ENCODE measurements around the gene CCDC91.
"Not testable (repeated sequence)": the region's sequence is repeated elsewhere in the genome, so short reads cannot be mapped to it uniquely, and the experiment has no call there.

Gene CCDC91

GRCh38 chr12:28351414-28351813, 161.2 kb downstream of the CCDC91 start:
- DNase-seq (ENCODE audit: low read depth in 1 of 2, low spot score in 1 of 2), result no peak

- no peak for DNase-seq (ENCODE audit: low read depth in 1 of 2, low spot score in 1 of 2)
Observed at GRCh38 chr12:28355161-28355560, 164.9 kb downstream of the CCDC91 start.

DNA sequence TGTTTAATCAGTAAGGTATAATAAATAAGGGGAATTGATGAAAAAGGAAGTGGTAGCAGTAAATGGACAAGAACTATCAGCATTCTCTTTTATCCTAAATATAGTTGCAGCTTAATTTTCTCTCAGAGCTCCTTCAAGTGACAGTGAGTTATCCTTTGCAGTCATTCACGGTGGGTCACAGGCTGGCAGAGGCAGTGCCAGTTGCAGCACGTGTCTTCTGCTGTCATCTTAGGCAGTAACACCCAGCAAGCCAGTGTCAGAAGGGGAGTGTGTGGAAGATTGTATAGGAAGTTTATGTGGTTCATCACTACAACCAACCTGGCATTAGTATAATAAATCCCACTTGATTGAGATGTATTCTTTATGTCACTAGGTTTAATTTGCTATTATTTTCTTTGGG, 170.0 kb downstream of the CCDC91 start:
- no peak for DNase-seq (ENCODE audit: low read depth in 1 of 2, low spot score in 1 of 2)

DNA sequence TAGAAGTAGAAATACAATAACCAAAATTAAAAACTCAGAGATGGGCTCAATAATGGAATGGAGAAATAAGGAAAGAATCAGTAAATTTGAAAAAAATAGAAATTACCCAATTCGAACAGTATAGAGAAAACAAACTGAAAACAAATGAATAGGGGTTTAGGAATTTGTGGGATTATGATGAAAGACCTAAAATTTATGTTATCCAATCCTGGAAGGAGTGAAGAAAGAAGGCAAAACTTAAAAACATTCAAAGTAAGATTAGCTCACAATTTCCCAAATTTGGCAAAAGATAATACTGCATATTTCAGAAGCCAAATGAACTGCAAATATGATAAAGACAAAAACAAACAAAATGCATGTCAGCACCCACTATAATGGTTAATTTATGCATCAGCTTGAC, 177.1 kb downstream of the CCDC91 start:
- DNase-seq (ENCODE audit: low read depth in 1 of 2, low spot score in 1 of 2), result no peak

- no peak for DNase-seq (ENCODE audit: low read depth in 1 of 2, low spot score in 1 of 2)
Observed at GRCh38 chr12:28367993-28368392, 177.7 kb downstream of the CCDC91 start.

- no peak for DNase-seq (ENCODE audit: low read depth in 1 of 2, low spot score in 1 of 2)
Observed at GRCh38 chr12:28369483-28369882, 179.2 kb downstream of the CCDC91 start.

- no peak for DNase-seq (ENCODE audit: low read depth in 1 of 2, low spot score in 1 of 2)
Observed at GRCh38 chr12:28374556-28374955, 184.3 kb downstream of the CCDC91 start.

- no peak for DNase-seq (ENCODE audit: low read depth in 1 of 2, low spot score in 1 of 2)
Observed at GRCh38 chr12:28378736-28379135, 188.5 kb downstream of the CCDC91 start.

DNA sequence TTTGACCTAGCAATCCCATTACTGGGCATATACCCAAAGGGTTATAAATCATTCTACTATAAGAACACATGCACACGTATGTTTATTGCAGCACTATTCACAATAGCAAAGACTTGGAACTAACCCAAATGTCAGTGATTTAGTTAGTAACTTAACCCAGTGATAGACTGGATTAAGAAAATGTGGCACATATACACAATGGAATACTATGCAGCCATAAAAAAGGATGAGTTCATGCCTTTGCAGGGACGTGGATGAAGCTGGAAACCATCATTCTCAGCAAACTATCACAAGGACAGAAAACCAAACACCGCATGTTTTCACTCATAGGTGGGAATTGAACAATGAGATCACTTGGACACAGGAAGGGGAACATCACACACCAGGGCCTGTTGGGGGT, 189.5 kb downstream of the CCDC91 start:
- not testable (repeated sequence) for DNase-seq (ENCODE audit: low read depth in 1 of 2, low spot score in 1 of 2)

DNA sequence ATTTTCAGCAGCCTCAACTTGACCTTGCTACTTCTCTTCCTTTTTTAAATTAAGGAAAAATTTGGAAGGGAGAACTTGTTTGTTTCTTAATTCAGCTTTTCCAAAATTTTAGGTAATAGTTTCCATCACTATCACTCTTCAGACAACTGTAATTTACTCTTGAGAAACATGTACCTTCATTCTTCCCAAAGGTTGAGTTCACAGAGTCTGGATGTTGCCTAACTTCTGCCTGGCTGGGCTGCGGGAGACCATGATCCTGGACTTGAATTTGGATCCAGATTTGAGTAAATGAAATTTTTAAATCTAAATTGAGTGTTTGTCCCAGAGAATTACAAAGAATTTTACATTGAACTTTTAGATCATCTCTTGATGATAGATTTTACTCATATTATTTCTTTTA, 193.1 kb downstream of the CCDC91 start:
- no peak for DNase-seq (ENCODE audit: low read depth in 1 of 2, low spot score in 1 of 2)

- DNase-seq (ENCODE audit: low read depth in 1 of 2, low spot score in 1 of 2), result no peak
Observed at GRCh38 chr12:28388879-28389278, 198.6 kb downstream of the CCDC91 start.

DNA sequence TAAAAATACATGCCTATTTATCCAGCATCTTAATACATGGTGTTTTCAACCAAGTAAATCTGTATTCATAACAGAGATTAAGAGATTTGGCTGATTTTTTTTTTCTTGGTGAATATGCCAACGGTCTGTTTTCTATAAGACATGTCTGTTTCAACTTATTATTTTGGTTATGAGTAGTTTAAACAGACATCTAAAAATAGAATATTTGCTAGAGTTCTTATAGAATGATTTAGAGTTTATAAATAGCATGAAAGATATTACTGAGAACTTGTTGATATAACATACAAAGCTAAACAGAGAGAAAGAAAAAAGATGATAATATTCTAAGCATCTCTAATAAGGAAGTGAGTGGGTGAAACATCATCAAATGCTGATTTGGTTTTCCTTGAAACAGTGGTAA, 199.9 kb downstream of the CCDC91 start:
- DNase-seq (ENCODE audit: low read depth in 1 of 2, low spot score in 1 of 2), result no peak

DNA sequence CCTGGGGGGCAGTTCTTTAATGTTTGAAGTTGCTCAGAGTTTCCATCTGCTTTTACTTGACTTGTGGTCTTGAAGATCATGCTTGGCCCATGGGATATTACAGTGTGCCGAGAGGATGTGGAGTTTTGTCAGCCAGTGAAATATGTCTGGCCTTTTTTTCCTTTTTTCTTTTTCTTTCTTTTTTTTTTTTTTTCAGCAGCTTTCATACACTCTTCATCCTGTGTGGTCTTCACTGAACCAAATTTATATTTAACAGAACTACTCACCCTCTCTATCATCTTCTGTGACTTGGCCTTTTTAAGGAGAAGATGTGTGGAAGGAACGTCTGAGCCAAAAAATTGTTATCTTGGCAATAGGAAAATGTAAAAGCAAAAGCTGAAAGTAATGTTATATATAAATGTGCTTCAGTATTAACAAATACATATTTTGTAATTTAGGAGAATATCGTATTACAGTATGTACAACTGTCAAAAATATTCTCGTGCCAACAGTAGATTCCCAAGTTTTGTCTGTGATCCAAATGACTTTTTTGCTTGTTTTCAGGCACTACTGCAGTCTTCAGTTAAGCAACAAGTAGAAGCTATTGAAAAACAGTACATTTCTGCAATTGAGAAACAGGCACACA, 200.6 kb downstream of the CCDC91 start:
- no peak for DNase-seq (ENCODE audit: low read depth in 1 of 2, low spot score in 1 of 2)

DNA sequence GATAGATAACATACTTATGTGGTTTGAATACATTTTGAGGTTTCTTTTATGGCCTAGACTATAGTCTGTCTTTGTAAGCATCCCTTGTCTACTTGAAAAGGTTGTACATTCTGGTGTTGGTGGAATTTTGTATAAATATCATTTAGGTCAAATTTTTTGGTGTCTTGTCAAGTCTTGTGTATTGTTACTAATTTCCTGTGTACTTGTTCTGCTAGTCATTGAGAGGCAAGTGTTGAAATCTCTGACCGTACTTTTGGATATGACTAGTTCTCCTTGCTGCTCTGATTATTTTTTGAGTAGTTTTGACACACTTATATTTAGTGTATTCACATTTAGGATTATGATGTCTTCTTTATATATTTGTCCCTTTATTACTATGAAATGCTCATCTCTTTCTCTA, 219.6 kb downstream of the CCDC91 start:
- no peak for DNase-seq (ENCODE audit: low read depth in 1 of 2, low spot score in 1 of 2)

- DNase-seq (ENCODE audit: low read depth in 1 of 2, low spot score in 1 of 2), result no peak
Observed at GRCh38 chr12:28413460-28414109, 223.3 kb downstream of the CCDC91 start.

- DNase-seq (ENCODE audit: low read depth in 1 of 2, low spot score in 1 of 2), result no peak
Observed at GRCh38 chr12:28415755-28416154, 225.5 kb downstream of the CCDC91 start.

DNA sequence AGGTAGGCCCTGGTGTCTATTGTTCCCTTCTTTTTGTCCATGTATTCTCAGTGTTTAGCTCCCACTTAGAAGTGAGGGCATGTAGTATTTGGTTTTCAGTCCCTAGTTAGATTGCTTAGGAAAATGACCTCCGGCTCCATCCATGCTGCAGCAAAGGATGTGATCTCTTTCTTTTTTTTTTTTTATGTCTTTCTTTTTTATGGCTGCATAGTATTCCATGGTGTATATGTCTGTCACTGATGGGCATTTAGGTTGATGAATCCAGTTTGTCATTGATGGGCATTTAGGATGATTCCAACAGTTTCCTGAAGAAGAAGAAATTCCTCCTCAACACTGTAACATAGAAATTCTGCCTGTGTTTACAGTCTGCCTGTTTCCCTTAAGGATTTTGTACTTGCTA, 231.1 kb downstream of the CCDC91 start:
- DNase-seq (ENCODE audit: low read depth in 1 of 2, low spot score in 1 of 2), result no peak

DNA sequence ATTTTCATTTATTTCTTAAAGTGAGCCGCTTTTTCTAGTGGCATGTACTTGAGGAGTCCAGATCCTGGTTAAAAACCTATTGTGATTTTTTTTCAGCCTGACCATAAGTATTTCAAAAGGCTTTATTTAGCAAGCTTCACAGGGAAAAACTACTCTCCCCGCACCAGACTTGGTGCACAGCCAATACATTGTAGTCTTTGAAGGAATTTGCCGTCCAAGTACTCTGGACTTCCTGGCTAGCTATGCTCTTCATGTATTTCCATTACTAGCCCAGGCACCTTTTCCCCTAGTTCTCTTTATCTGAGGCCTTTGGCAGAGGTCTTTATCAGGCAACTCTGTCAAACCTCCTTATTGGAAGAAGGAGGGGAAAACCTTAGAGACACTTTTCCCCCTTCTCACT, 234.7 kb downstream of the CCDC91 start:
- no peak for DNase-seq (ENCODE audit: low read depth in 1 of 2, low spot score in 1 of 2)

DNA sequence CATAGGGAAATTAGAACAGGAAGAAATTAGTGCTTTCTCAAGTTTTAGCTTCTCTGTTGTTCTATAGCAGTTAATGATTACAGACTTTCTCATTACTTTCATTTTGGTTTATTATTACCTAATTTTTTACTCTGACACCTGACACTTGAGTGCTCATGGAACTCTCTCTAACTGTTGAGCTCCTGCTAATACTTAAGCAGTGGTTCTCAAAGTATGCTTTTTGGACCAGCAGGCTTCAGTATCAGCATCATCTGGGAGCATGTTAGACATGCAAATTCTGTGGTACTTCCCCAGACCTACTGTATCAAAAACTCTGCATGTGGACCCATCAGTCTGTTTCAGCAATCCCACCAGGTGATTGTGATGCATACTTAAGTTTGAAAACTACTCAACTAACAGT, 235.3 kb downstream of the CCDC91 start:
- no peak for DNase-seq (ENCODE audit: low read depth in 1 of 2, low spot score in 1 of 2)

GRCh38 chr12:28427046-28427445, 236.8 kb downstream of the CCDC91 start:
- no peak for DNase-seq (ENCODE audit: low read depth in 1 of 2, low spot score in 1 of 2)

DNA sequence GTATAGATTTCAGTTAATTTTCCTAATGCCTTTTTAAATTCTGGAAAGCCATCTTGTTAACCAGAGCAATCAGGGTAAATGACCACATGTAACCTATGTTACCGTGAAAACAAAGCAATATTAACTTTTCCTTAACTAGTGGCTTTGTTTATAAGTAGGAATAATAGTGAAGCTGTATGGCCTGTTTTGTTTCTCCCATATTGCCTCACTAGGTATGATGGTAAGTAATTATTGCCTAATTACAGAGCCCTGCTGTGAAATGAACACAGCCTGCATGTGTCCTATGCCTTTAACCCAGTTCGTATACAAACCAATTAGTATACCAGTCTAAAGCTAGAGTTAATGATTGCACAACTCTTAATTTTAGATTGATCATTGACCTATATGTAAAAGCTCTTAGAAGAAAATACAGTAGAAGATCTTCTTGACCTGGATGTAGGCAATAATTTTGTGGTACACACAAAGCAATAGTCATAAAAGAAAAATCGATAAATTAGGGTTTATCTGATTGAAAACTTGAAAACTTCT, 249.9 kb downstream of the CCDC91 start:
- no peak for DNase-seq (ENCODE audit: low read depth in 1 of 2, low spot score in 1 of 2)

- DNase-seq (ENCODE audit: low read depth in 1 of 2, low spot score in 1 of 2), result no peak
Observed at GRCh38 chr12:28442101-28442500, 251.8 kb downstream of the CCDC91 start.

GRCh38 chr12:28443337-28443736, 253.1 kb downstream of the CCDC91 start:
- no peak for DNase-seq (ENCODE audit: low read depth in 1 of 2, low spot score in 1 of 2)

All from stimulated activated CD4-positive, alpha-beta T cell treated with anti-CD3 and anti-CD28 coated beads, Interleukin-15, amount 100 ng/mL, for 1 hour (primary cell).